NCI-H2227 treated with DMSO at 0.1 percent for 48 hours (cell line): ENCODE data around the gene AGFG1.

Experiments used
- DNase-seq: peaks from one replicate; lab custom pipeline; 2025; lab: John Stamatoyannopoulos, UW

Gene AGFG1, protein sequence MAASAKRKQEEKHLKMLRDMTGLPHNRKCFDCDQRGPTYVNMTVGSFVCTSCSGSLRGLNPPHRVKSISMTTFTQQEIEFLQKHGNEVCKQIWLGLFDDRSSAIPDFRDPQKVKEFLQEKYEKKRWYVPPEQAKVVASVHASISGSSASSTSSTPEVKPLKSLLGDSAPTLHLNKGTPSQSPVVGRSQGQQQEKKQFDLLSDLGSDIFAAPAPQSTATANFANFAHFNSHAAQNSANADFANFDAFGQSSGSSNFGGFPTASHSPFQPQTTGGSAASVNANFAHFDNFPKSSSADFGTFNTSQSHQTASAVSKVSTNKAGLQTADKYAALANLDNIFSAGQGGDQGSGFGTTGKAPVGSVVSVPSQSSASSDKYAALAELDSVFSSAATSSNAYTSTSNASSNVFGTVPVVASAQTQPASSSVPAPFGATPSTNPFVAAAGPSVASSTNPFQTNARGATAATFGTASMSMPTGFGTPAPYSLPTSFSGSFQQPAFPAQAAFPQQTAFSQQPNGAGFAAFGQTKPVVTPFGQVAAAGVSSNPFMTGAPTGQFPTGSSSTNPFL

GRCh38 chr2:227471924-227472264, at the start of gene AGFG1:
Gene AGFG1 (plus strand): TSS chr2:227472156. CDS start chr2:227472422, 266 bp downstream.
- peak; percentile 87 for DNase-seq

DNA sequence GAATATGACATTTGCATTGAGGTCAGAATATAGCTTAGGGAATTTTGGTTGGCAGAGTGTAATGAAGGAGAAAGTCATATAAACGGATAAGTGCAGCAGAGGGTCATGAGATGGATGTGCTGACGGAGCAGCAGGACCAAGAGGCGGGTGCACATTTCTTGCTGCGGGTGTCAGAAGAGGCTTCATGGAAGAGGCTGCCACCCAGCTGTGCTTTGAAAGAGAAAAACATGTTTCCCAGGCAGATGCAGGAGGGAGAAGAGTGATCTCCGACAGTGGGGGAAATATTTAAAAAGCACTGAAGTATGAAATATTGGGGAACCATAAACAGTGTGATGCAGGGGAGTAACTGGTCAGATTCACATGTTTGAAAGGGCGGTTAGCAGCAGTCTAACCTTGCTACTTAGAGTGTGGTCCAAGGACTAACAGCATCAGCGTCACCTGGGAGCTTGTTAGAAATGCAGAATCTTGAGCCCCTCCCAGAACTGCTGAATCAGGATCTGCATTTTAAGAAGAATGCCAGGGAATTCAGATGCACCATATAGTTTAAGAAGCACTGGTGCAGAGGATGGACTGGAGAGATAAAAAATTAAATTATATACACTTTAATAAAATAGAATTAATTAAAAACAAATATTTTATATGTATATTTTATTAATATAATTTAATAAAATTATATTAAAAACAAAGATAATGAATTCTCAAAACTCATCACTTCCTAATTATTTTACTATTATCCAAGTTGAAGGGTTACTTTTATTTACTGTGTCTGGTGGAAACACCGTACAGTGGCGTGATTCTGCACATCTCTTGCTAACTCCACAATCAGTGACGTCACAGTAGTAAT, 48.1 kb upstream of the AGFG1 start:
- peak; percentile 3 for DNase-seq

- DNase-seq = no peak
Observed at GRCh38 chr2:227428731-227429285, 43.1 kb upstream of the AGFG1 start.

DNA sequence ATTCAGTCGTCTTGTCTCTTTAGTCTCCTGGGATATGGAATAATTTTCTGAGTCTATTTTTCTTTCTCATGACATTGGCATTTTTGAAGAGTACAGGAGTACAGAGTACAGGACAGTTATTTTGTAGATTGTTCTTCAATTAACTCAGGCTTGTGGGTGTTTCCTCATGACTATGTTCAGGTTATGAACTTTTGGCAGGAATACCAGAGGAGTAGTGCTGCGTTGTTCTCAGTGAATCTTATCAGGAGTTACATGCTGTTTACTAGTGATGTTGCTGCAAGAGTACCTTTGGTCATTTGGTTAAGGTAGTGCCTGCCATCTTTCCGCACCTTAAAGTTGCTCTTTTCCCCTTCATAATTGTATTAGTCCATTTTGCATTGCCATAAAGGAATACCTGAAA, 41.3 kb upstream of the AGFG1 start:
- DNase-seq = no peak

- no peak for DNase-seq
Observed at GRCh38 chr2:227433171-227433570, 38.8 kb upstream of the AGFG1 start.

DNA sequence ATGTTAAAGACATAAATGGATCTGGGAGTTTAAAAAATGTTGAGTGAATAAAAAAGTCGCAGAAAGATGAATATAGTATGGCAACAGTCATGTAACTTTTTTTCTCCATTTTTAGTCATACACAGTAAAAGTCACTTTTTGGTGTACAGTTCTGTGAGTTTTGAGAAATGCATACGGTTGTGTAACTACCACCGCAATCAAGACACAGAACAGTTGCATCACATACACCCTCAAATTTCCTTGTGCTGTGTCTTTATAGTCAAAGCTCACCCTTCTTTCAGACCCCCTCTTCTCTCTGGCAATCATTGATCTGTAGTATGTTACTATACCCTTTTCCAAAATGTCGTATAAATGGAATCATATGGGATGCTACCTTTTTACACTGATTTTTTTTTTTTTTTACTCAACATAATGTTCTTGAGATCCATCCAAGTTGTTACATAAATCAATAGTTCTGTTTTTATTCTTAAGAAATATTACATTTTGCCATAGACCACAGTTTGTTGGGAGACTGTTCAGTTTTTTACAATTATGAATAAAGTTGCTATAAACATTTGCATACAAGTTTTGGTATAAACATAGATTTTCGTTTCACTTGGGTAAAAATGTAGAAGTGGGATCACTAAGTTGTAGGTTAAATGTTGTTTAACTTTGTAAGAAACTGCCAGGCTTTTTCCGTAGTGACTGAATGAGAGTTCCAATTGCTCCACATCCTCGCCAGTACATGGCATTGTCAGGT, 35.4 kb upstream of the AGFG1 start:
- DNase-seq = no peak

DNA sequence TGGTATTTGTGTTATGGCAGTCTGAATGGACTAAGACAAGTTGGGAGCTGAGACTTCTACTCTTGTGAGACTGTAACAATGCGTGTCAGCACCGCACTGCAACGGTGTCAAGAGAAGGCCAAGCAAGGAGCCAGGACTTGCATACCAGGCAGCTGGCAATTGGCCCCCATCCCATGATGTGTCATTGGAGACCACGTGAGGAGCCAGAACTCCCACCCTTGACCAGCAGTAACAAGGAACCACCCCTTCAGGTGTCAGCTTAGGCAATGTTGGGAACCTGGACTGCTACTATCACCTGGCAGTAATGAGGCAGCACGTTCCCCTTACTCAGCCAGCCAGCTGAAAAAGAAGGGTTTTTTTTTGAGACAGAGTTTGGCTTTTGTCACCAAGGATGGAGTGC, 32.7 kb upstream of the AGFG1 start:
- DNase-seq = no peak

GRCh38 chr2:227442639-227443038, 29.3 kb upstream of the AGFG1 start:
- no peak for DNase-seq

DNA sequence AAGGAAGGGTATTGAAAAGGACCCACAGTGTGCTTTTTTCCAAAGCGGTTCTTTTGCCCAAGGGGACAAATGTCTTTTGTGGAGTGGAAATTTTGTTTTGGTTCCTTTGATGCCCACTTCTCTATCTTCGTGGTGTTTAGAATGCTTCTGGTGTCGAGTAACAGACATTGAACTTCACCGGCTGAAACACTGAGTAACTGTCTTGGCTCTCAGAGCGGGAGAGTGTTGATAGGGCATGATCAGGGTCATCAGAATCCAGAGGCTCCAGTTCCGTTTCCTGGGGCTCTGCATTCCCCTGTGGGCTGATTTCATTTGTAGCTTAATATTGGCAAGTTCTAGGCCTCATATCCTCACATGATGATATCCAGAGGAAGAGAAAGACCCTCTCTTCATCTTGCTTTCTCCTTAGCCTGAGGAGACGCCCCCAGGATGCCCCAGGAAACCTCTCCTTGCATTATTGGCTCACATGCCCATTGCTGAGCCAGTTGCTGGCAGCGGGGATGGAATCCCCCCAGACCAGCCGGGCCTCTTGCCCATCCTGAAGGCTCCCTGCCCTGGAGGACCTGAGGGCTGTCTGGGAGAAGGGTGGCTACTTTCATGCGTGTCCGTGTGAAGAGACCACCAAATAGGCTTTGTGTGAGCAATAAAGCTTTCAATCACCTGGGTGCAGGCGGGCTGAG, 27.9 kb upstream of the AGFG1 start:
- DNase-seq = no peak

- DNase-seq = no peak
Observed at GRCh38 chr2:227447606-227448005, 24.4 kb upstream of the AGFG1 start.

GRCh38 chr2:227450311-227450841, 21.6 kb upstream of the AGFG1 start:
- DNase-seq = no peak

DNA sequence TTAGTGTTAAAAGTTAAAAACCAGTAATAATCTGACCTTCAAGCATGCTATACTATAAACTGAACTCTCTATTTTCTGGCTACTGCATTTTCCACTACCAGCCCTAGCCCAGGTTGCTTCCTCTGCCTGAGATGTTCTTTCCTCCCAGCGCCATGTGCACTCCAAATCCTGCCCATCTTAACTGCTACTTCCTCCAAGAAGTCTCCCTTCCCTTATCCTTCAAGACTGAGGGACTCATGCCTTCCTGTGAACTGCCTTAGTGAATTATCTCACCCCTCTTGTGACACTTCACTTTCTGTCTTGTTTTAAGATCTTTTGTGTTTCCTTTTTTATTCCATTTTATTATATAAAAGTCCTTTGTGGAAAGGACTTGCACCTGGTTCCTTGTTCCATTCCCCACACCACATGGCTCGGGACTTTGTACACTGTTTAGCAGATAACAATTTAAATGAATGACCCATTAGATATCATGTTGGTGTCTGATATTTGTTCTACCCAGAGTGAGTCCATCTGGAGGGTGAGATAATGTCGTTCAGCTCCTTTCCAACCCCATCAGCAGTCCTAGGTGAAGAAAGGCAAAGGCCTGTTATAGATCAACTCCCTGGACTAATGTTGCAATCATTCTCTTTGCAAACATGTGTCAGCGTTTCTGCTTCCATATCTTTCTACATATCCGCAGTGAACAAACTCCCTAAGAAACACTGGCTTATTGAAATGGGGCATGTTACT, 20.9 kb upstream of the AGFG1 start:
- DNase-seq = no peak

- DNase-seq = no peak
Observed at GRCh38 chr2:227451655-227451992, 20.3 kb upstream of the AGFG1 start.

GRCh38 chr2:227453810-227454209, 18.1 kb upstream of the AGFG1 start:
- no peak for DNase-seq

DNA sequence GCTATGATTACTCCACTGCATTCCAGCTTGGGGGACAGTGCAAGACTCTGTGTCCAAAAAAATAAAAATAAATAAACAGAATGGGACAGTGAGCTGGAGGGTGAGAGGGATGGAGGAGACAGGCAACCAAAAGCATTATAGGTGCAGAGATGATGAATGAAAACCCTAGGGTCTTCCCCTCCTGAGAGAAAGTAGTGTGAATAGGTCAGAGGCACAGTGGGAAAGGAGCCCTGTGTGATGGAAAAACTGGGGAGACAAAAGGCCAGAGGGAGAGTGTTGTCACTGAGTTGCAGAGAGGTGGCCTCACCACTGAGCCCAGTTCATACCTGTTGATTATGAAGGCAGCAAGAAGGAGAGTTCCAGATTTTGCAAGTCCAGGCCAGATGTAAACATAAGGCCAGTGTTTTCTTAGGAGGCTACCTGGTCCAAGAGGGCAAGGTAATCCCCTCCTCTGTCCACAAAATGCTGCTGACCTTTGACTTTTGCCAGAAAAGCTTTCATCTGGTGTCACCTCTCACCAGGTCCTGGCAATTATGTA, 17.6 kb upstream of the AGFG1 start:
- DNase-seq = no peak

DNA sequence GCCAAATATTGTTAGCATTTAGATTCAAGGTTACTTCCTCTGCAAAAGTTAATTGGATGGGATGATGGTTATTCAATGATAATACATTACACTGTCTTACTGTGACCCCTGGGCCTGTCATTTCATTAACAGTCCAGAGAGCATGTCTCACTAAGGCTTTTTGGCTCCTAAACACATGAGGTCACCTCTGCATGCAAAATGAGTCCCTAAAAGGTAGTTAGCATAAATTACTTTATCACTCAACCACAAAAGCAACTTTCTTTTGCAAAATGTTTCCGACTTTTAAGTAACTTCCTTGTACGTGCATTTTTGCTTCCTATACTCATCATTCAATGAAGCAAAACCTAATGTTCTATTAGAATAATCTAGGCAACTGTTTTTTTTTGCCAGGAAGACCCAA, 16.8 kb upstream of the AGFG1 start:
- no peak for DNase-seq

DNA sequence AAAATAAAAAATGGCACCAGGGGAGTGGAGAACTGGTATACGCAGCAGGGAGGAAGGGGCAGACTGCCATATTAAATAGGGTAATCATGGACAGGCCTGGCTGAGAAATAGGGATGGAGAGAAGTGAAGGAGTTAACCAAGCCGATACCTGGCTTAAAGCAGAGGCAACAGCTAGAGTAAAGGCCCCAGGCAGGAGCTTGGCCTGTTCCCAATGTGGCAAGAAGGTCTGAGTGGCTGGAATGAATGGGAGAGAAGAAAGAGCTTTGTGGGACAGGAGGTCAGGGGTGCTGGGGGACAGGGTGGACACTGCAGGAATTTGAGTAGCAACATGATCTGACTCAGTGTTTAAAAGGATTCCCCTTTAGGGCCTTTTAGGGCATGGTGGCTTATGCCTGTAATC, 15.9 kb upstream of the AGFG1 start:
- no peak for DNase-seq

DNA sequence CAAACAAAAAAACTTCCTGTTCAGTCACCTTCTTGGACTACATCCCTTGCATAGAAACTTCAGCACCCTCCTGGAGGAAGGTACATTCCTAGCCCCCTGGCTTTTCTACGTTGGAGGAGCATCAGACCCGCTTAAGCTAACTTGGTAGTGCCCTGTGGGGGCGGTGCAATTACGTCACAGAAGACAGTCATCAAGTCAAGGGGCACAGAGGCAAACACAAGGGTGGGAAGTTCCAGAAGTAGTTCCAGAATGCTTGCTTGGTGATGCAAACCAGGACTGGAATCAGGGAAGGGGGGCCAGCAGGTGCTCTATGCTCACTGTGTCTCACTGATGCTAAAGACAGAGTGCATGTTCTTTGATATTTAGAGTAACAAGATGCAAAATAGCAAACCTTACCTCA, 15.2 kb upstream of the AGFG1 start:
- no peak for DNase-seq

DNA sequence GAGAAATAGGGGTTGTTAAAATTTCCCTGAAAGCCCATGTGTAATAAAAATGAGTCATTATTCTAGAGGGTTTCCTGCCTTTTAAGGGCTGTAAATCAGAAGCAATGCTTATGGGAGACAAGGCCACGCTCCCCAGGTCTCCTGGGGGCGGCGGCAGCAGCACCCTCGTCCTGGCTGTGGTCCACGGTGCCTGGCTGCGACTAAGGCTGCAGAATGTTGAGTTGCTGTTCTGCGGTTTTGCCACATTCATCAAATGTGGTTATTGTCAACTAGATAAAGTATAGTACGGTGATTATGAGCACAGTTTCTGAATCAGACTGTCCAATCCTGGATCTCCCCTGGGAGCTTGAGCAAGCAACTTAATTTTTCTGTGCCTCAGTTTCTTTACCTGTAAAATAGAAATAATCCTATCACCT, 11.9 kb upstream of the AGFG1 start:
- DNase-seq = no peak

- DNase-seq = no peak
Observed at GRCh38 chr2:227460833-227461232, 11.1 kb upstream of the AGFG1 start.
